GM21619 (cell line): ENCODE data around the gene STS.
A peak's percentile ranks its signal among the peaks of the same experiment; 100 is the strongest.

Source experiments
- ATAC-seq: cut with Tn5 transposase; IDR thresholded peaks from one replicate; pipeline ENCODE4 v1.9.1; 2021; ENCODE audit not compliant: unreplicated experiment

Gene STS, protein sequence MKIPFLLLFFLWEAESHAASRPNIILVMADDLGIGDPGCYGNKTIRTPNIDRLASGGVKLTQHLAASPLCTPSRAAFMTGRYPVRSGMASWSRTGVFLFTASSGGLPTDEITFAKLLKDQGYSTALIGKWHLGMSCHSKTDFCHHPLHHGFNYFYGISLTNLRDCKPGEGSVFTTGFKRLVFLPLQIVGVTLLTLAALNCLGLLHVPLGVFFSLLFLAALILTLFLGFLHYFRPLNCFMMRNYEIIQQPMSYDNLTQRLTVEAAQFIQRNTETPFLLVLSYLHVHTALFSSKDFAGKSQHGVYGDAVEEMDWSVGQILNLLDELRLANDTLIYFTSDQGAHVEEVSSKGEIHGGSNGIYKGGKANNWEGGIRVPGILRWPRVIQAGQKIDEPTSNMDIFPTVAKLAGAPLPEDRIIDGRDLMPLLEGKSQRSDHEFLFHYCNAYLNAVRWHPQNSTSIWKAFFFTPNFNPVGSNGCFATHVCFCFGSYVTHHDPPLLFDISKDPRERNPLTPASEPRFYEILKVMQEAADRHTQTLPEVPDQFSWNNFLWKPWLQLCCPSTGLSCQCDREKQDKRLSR

GRCh38 chrX:7147413-7147977 lies at the start of gene STS:
Gene STS (plus strand): TSS chrX:7147712. CDS start chrX:7253200, 105,488 bp downstream.
- peak; percentile 40 for ATAC-seq

GRCh38 chrX:7100022-7100421 lies 47.5 kb upstream of the STS start:
- no peak for ATAC-seq

- no peak for ATAC-seq
Measured at GRCh38 chrX:7102119-7102518, 45.4 kb upstream of the STS start.

DNA sequence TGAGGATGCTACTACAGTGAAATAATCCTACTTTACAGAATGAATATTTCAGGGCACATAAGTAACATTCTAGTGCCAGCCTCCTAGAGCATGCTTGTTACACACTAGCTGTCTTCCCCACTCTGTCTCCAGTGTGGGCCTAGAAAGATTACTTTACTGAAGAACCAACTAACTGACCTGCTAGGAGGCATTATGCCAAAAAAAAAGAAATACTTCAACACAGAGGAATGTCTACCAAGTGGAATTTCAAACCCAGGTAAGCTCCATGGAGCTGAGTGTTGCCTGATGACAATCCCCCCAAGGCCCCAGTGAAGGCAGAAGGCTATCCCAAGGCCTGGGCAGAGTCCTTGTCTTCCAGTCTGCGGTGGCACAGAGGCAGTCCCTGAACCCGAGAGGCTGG lies 40.9 kb upstream of the STS start:
- no peak for ATAC-seq

DNA sequence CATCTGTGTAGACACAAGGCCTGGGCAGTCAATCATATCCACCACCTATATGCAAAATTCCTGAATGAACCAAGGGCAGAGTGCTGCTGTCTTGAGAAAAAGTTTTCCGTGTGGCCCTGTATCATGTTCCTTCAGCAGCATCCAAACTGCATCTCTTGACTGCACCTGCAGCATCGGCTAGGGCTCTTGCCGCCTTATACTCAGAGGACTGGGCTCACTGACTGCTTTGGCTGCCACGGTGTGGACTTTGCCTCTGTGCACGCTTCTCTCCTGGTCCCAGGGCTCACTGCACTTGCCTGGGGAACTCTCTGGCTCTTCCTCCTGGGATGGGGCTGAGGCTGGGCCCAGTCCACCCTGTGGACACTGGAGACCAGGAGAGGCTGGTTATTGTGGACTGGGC lies 39.5 kb upstream of the STS start:
- ATAC-seq = no peak

DNA sequence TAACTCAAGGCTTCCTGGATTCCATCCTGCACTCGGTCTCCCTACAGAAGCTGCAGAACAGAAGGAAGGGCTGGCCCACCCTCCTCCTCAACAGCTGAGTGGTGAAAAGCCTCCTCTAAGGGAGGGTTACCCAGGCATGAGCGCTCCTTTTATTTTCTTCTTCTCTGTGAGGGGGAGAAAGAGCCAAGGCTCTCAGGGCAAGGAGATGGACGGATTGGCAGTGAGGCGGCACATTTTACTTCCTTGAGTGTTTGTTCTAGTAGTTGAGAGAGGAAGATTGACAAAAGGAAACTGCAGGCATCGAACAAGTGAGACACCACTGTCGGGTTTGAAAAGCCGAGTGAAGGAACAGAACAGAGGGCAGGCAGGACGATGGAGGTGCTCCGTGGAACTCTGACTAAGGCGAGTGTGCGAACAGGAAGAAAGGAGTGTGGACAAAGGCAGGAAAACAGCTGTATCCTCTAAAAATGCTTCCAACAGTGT lies 38.4 kb upstream of the STS start:
- no peak for ATAC-seq

- peak; percentile 79 for ATAC-seq
Measured at GRCh38 chrX:7109838-7110793, 37.4 kb upstream of the STS start.

DNA sequence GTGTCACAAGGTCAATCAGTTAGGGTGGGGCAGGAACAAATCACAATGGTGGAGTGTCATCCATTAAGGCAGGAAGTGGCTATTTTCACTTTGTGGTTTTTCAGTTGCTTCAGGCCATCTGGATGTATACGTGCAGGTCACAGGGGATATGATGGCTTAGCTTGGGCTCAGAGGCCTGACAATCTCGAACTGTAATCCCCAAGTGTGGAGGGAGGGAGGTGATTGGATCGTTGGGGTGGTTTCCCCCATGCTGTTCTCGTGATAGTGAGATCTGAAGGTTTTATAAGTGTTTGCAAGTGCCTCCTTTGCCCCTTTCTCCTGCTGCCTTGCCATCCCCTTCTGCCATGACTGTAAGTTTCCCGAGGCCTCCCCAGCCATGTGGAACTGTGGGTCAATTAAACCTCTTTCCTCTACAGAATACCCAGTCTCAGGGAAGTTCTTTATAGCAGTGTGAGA lies 36.7 kb upstream of the STS start:
- peak; percentile 54 for ATAC-seq

- no peak for ATAC-seq
Measured at GRCh38 chrX:7111518-7111917, 36.0 kb upstream of the STS start.

DNA sequence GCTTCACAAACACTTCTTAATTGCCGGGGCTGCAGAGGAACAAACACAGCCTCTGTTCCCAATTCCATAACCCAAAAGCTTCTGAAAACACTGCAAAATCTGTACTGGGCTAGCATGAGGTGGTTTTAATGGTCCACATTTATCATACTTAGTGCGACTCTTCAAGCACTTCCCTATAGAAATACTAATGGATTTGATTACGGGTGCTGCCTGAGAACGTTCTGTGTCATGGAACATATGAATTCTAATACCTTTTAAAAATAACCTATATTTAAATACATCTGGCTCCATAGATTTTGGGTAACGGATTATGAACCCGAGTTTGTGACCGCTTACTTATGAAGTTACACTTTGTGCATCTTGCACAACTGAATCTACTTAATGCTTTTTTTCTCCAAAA lies 35.4 kb upstream of the STS start:
- no peak for ATAC-seq

DNA sequence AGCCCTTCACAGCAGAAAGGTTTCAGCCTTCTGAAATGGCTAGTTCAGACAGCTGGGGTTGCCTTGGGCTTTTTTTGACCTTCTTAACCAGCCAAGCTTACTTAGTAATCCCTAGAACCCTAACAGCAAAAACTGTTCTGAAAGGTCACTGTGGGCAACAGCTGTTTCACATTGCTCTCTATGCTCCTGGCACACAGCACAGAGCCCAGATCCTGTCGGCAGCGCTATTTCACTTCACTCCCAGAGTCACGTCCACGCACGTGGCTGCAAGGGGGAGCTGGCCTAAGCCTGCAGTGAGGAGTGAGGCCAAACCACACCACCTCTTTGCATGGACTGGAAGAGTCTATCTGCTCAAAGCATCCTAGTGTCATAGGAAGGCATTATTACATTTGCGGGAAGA lies 32.0 kb upstream of the STS start:
- ATAC-seq = peak; percentile 70

DNA sequence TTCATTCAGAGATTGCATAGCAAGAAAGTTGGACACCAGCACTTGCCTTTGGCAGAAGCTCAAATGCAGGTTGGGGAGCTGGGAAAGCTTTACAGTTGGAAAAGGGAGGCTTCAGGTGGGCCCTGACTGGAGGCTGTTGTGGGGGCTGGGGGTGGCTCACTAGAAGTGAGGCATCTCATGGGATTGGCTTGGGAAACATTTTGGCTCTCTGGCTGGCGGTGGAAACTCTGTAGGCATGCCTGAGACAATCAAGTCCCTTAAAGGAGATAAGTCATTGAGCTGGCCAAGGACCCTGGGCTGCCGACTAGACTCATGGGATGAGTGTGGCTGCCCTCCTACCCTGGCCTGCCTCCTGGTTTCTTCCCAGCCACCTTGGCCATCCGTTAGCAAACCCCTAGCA lies 31.4 kb upstream of the STS start:
- ATAC-seq = no peak

DNA sequence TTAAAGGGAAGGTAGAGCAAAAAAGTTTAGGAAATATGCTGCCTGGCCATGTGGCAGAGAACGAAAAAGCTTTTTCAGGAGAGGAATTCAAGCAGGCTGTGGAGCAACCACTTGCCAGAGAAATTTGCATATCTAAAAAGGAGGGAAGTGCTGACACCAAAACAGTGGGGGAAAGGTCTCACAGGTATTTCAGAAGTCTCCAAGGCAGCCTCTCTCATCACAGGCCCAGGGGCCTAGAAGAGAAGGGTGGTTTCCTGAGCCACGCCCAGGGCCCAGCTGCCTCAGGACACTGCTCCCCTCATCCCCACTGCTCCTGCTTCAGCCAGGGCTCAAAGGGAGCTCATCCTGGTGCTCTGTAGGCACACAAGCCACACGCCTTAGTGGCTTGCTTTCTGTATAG lies 29.9 kb upstream of the STS start:
- no peak for ATAC-seq

DNA sequence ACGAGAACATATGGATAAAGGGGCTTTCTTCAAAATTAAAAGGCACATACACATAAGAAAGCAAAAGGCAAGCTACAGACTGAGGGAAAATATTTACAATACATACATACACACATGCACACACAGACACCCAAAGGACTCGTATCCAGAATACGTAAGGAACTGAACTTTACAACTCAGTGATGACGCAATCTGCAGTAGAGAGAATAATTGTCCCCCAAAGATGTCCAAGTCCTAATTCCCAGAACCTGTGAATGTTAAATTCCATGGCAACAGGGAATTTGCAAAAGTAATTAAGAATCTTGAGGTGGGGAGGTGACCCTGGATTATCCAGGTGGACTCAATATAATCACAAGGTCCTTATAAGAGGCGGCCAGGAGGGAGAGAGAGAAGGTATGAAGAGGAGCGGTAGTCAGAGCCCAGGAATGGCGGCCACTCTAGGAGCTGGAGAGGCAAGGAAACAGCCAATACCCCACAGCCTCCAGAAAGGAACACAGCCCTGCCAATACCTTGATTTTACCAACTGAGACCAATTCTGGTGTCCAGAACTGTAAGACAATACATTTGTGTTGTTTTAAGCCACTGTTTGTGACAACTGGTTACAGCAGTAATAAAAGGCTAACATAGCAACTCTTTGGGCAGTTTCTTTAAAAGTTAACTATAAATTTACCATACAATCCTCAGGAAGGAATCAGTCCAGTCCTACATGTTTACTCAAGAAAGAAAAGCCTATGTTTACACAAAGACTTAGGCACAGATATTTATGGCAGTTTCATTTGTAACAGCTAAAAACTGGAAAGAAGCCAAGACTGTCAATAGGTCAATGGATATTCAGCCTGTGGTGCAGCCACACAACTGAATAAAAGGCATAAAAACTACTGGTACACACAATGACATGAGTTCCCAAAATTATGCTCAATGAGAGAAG lies 27.3 kb upstream of the STS start:
- no peak for ATAC-seq

GRCh38 chrX:7120878-7121219 lies 26.7 kb upstream of the STS start:
- no peak for ATAC-seq

DNA sequence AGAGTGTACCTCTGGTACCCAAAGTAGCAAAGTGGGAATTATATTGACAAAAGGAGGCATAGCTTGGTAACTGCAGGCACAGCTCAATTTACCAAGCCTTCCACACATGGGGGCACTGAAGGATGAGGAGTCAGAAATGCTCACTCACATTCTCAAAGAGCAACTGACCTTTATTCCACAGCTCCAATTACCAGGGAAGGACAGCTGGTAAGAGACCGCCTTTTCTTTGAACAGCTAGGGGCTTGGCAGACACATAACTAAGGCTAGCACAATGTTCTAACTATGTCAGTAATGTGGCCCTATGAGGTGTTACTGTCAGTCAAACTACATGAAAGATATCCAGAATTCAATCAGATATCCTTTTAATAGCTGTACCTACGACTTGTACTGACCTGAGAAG lies 20.5 kb upstream of the STS start:
- no peak for ATAC-seq

DNA sequence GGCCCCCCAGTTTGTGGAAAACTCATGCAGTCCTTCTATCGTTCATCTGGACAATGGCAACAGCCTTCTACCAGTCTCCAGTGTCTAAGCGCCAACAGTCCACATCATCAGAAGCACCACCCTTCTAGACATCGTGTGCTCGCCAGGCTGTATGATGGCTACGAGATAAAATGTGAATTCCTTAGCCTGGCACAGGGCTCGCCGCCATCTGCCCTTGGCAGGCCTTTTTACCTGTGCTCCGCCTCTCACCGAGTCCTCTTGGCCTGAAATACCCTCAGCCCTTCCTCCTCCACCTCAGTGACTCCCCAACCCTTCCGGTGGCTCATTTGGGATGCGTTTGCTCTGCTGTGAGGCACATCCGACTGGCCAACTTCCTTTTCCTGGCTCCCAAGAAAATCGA lies 15.9 kb upstream of the STS start:
- no peak for ATAC-seq

DNA sequence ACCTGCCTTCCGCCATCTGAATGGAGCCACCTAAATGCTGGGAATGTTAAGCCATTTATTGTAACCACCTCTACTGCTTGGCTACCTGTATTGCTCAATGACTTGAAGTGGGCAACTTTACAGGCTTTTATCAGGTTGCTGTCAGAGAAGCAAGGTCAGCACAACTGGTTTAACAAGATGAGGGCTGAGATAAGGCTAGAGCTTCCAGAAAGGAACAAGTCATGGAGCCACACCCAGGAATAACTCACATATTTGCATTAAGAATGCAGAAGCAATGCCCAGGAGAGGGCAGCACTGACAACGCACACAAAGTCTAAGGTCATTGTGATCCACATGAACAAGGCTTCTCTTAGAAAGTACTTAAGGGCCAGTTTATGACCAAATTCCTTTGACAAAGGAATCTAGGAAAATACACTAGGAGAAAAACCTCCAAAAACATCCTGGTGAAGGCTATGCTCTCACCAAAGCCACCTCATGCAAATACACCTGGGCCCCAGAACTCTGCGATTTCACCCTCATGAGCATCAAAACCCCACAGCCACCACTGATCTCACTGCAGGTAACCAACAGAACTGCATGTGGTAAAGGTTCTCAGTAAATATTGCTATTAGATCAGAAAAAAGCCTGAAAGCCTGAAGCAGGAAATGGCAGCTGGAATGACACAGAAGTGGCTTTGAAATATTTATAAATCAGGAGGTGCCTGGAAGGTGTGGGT lies 15.0 kb upstream of the STS start:
- ATAC-seq = peak; percentile 77

DNA sequence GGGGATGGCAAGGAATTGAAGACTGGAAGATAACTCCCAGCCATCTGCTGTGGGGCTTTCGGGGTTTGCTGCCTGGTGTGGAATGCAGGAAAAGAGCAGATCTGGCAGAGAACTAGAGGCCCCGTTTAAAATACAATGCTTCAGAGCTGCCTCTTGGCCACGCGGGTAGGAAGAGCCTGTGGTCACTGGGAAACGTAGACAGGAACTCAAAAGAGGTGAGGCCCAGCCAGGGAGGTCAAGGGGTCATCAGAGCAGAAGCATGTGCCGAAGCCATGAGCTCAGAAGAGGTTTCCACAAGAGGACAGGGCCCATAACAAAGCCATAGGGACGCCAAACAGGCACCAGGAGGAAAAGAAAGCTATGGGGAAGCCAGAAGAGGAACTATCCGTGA lies 14.5 kb upstream of the STS start:
- ATAC-seq = no peak

GRCh38 chrX:7134981-7135380 lies 12.5 kb upstream of the STS start:
- no peak for ATAC-seq
